Left renal cortex interstitium (tissue), 4 donors: ENCODE results near the gene NEU4. TPM values are rescaled to one million over a fixed set of nuclear protein-coding genes. Genes with fewer than 3 reads are reported as not detected.

Experiments
- DNase-seq, 4 donors: peaks; one replicate each; pipeline ENCODE4 v3.0.0-alpha.2; 2013; ENCODE audit warnings: low read depth in 4 of 4, low spot score in 2 of 4, missing footprints in 1 of 4
- polyA plus RNA-seq, 4 donors: library from polyadenylated mRNA; unstranded; fragments of 120-200 nt; gene quantifications; one replicate each; pipeline ENCODE4 v1.2.1, GENCODE V29; 2013; ENCODE audit not compliant: insufficient read length in 4 of 4

Gene NEU4
- polyA plus RNA-seq, 4 donors: 1.2 to 4.1 (median 1.9) TPM

GRCh38 chr2:241849616-241850543 lies 40.9 kb downstream of the NEU4 start:
- DNase-seq: no peak

GRCh38 chr2:241850544-241851324 lies 41.7 kb downstream of the NEU4 start:
- no peak for DNase-seq

GRCh38 chr2:241851325-241852115 lies 42.5 kb downstream of the NEU4 start:
- no peak for DNase-seq

GRCh38 chr2:241852116-241852980 lies 43.4 kb downstream of the NEU4 start:
- DNase-seq: no peak

- DNase-seq: no peak
Measured at GRCh38 chr2:241852981-241853631, 44.1 kb downstream of the NEU4 start.

GRCh38 chr2:241853651-241854341 lies 44.8 kb downstream of the NEU4 start:
- no peak for DNase-seq

- no peak for DNase-seq
Measured at GRCh38 chr2:241854342-241855244, 45.6 kb downstream of the NEU4 start.

GRCh38 chr2:241855245-241855887 lies 46.4 kb downstream of the NEU4 start:
- DNase-seq: no peak

- no peak for DNase-seq
Measured at GRCh38 chr2:241855888-241856422, 47.0 kb downstream of the NEU4 start.

GRCh38 chr2:241857041-241857541 lies 48.1 kb downstream of the NEU4 start:
- no peak for DNase-seq

- no peak for DNase-seq
Measured at GRCh38 chr2:241857572-241858121, 48.7 kb downstream of the NEU4 start.

GRCh38 chr2:241858206-241859016 lies 49.4 kb downstream of the NEU4 start, which contains the start of gene PDCD1:
Gene PDCD1 (minus strand): TSS chr2:241858894. CDS start chr2:241858838, 56 bp downstream.
- DNase-seq: no peak

GRCh38 chr2:241859017-241859435 lies 50.0 kb downstream of the NEU4 start:
- no peak for DNase-seq

GRCh38 chr2:241859436-241860183 lies 50.6 kb downstream of the NEU4 start:
- DNase-seq: no peak
